Activated gamma-delta T cell treated with Interleukin-2 at 50 U/mL for 16 hours (primary cell): Measurements from ENCODE around the gene ALG12.

Experiments used
- DNase-seq: peaks from one replicate; pipeline ENCODE4 v3.0.0-alpha.2; 2020

ALG12 gene

GRCh38 chr22:49957826-49958365 is 39.7 kb upstream of the ALG12 start:
- no peak for DNase-seq

DNA sequence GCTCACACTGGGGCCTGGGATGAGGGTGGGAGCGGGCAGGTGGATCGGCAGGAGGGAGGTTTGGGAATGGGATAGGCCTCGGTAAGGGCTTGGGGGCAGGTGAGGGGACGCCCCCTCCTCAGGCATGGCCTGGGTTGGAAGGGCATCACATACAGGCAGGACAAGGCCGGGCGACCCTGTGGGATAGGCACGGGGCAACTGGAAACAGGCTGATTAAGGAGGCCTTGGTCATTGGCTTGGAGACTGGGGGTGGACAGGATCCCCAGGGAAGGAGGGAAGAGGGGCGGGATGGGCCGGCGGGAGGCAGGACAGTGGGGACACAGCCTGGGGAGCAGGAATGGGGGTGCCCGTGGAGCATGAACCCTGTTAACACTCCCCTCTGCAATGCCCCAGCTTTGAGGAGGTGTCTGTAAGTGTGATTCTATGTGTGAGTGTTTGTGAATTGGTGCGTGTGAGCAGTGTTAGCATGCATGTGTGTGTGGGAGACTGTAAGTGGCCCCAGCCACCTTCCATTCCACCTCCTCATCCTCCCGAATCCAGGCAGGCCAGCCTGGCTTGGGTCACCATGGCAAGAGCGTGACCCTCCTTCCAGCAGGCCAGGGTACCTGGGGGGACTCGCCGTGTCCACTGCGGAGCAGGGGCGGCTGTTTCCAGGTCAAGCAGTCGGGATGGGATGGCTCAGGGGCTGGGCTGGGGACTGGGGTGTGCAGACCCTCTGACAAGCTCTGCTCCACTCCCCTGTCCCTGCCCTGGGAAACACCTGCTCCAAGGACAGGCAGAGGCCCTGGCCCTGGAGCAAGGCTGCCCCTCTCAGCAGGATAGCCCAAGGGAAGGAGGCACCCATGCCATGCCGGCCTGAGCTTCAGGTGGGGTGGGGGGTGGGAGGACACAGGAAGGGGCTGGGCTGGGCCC is 38.9 kb upstream of the ALG12 start:
- DNase-seq, result no peak

DNA sequence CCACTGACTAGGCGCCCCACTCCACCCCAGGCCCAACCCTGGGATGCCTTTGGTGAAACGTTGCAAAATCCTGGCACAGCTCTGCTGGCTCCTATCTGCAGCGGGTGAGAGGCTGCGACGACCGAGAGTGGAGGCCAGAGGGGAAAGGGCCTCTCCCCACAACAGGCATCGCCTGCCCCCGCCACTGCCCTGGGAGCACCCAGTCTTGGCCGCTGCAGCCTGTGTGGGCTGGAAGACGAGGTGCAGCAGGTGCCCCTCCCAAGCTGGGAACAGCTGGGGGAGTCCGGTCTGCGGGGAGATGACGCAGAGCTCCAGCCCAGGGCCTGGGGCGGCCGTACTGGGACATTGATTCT is 38.2 kb upstream of the ALG12 start:
- DNase-seq, result no peak

- no peak for DNase-seq
Measured at GRCh38 chr22:49955581-49956417, 37.6 kb upstream of the ALG12 start.

GRCh38 chr22:49954991-49955580 is 36.8 kb upstream of the ALG12 start:
- no peak for DNase-seq

DNA sequence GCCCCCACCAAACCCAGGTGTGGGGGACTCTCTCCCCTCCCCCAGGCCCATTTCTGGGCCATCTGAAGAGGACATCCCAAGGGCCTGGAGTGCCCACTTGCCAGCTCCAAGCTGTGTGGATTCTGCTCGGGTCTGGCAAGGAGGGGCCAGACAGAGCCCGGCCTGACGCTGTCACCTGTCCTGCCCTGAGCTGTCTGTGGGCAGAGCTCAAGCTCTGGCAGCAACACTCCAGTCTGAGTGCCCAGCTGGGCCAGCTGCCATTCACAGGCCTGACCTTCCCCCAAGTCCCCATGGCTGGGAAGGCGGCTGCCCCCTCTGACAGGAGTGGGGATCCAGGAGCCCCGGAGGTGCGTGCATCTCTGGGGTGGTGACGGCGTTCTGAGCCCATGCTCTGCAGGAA is 36.1 kb upstream of the ALG12 start:
- no peak for DNase-seq

- DNase-seq, result no peak
Measured at GRCh38 chr22:49953680-49954344, 35.6 kb upstream of the ALG12 start.

- no peak for DNase-seq
Measured at GRCh38 chr22:49953027-49953679, 34.9 kb upstream of the ALG12 start.

- no peak for DNase-seq
Measured at GRCh38 chr22:49951986-49952896, 34.0 kb upstream of the ALG12 start.

DNA sequence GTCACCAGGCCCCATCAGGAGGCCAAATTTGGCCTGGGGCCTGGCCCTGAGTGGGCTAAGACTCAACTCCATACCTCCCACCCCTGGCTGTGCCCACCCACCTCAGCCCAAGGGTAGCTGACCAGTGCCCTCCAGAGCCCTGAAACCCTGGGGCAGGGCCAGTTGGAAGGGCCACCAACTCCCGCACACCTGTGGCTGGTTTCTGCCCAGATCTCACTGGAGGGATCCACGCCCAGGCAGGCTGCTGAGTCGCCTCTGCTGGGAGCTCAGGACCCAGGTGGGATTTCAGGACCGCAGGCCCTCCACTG is 33.4 kb upstream of the ALG12 start:
- DNase-seq, result no peak

GRCh38 chr22:49951000-49951677 is 32.9 kb upstream of the ALG12 start:
- no peak for DNase-seq

GRCh38 chr22:49950396-49950994 is 32.3 kb upstream of the ALG12 start:
- no peak for DNase-seq

GRCh38 chr22:49949914-49950292 is 31.7 kb upstream of the ALG12 start:
- no peak for DNase-seq

GRCh38 chr22:49948958-49949913 is 31.0 kb upstream of the ALG12 start:
- DNase-seq, result no peak

DNA sequence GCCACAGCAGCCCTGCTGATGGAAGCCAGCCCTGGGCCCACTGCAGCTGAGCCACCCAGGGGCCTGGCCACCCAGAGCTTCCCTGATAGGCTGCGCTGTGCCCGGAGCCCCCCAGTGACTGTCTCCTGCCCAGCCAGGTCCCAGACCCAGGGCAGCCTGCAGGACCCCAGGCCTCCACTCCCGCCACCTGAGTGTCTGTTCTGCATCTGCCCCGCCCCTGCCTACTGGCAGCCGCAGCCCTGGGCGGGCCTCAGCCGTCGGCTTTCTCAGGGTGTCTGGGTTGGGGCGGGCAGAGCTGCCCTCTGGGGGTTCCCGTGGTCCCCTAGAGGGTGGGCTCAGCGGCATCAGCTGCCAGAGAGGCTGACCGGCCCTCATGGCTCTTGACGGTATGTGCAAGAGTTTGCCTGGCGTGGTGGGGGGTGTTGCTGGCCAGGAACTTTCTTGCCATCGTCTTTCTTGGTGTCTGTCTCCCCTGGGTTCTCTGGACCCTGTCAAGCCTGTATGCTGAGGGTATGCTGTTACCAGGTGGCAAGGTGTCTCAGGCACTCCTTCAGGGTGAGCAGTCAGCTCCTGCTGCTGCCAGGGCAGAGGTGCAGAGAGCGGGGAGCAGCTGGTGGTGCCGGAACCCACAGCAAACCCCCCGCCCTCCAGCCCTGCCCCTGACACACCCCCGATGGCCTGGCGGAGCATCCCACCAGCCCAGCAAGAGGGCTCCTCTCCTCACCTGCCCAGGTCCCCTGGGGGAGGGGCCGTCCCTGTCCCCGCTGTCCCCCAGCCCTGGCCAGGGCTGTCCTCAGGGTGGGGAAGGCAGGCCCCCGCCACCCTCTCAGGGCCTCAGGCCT is 30.1 kb upstream of the ALG12 start:
- DNase-seq, result no peak

GRCh38 chr22:49947296-49947622 is 29.0 kb upstream of the ALG12 start:
- DNase-seq, result no peak

GRCh38 chr22:49946612-49947295 is 28.5 kb upstream of the ALG12 start:
- no peak for DNase-seq
